GM12874 (cell line): ENCODE measurements around the gene DERL3.

Experiments used
- TF ChIP-seq, protein P1 (sequence below): IDR thresholded peaks from 2 replicates; pipeline ENCODE4 v1.5.1; 2011; ENCODE audit warnings: low read depth, mild to moderate bottlenecking, control low read depth, low read length, moderate library complexity; ENCODE audit not compliant: insufficient read depth

The DERL3 gene

DNA sequence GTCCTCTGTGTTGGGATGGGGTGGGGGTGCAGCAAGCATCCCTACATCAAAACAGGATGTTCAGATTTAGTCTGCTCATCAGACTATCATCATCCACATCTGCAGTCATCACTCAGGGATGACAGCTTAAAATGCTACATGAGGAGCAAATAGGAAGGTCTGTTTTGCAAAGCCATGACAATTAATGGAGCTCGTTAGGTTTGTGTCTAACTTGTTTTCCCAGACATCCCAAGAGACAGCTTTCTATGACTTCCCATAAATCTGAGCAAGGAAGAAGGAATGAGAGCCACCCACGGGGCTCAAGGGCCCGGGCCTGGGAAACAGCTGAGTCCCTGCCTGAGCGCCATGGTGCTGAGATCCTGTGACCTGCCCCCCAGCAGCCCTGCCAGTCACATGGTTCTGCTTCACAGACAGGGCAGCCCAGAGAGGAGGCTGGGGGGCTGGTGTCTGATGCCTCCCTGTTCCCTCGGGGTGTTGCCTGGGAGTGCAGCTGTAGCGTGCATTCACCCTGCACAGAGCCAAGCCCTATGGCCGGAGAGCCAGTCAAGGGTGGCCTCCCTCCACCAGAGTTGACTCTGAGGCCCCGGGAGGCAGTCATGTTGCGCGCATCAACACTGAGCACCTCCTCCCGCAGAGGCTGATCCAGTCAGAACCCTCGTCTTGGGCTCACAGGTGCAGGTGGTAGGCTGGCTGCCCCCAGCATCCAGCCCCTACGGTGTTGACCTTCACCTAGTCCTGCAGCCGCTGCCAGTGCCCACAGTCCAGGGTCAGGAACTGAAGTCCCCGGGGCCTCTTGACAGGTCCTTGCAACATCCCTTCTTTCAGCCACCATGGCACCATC, 12.1 kb downstream of the DERL3 start:
- TF ChIP-seq, protein P1, sequence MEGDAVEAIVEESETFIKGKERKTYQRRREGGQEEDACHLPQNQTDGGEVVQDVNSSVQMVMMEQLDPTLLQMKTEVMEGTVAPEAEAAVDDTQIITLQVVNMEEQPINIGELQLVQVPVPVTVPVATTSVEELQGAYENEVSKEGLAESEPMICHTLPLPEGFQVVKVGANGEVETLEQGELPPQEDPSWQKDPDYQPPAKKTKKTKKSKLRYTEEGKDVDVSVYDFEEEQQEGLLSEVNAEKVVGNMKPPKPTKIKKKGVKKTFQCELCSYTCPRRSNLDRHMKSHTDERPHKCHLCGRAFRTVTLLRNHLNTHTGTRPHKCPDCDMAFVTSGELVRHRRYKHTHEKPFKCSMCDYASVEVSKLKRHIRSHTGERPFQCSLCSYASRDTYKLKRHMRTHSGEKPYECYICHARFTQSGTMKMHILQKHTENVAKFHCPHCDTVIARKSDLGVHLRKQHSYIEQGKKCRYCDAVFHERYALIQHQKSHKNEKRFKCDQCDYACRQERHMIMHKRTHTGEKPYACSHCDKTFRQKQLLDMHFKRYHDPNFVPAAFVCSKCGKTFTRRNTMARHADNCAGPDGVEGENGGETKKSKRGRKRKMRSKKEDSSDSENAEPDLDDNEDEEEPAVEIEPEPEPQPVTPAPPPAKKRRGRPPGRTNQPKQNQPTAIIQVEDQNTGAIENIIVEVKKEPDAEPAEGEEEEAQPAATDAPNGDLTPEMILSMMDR = no peak

DNA sequence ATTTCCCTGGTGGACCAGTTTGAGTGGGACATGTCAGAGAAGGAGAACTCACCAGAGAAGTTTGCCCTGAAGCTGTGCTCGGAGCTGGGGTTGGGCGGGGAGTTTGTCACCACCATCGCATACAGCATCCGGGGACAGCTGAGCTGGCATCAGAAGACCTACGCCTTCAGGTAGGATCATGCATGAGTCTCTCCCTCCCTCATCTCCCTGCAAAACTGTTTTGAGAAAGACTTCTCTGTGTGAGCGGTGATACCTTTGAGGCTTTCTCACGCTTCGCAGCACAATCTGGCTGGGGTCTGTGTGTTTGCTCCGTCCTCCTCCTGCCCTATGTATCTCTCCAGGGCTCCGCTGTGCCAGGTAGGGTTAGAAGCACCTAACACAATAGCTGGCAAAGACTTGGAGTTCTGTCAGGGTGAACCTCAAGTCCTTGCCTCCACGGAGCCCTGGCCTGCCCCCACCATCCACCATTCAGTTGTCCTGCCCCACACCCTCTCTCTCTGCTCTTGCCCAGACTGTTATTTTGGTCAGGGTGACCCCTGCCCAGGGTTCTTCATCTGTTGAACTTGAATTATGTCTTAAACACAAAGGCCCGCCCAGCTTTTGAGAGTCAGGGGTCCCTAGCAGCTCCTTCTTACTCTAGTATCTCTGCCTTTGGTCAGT, 13.4 kb downstream of the DERL3 start:
- TF ChIP-seq, protein P1 = no peak

DNA sequence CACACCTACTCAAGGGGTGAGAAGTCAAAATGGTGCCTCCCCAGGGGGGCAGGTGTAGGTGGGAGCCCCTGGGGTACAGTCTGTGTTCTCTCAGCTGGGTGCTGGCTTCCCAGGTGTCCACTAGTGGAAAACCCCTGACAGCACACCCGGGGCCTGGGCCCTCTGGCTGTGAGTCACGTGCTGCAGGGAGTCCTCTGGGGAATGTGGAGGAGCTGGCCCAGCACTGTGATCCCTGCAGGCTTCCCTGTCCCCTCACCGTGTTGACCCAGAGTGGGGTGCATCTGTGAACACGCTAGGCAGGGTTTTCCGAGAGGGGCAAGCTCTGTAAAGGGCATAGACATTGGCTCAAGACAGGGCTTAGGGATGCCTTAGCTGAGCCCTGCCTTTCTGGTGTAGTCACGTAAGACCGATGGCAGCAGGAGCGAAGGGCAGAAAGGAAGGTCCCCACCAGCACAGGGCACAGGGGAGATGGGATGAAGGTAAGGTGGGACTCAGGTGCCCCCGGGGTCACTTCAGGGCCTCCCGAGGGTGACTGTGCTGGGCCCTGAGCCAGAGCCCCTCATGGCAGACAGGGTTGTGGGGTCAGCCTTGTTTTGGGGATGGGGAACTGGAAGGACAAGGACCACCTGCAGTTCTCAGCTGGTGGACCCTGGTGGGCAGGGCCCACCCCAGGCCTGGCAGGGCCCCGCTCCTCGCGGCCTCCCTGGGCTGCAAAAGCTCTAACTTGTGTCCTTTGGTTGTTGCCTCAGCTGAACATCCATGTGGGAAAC, 14.1 kb downstream of the DERL3 start:
- TF ChIP-seq, protein P1 = no peak

DNA sequence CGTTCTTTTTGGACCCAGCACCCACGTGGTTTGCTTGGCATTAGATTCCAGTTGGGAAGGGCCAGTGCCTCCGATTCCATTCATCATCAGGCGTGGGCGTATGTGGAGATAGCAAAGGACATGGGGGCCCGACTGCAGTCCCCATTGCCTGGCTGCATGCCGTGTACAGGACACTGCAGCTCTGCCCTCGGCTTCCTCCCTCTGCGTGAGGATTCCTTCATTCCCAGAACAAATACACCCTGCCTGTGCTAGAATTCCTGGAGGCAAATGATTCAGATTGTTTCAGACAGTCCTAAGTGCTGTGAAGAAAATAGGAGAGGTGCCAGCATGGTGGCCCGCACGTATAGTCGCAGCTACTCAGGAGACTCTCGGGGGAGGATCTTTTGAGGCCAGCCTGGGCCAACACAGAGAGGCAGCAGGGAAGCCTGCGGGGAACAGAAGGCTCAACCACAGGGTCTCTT, 15.4 kb downstream of the DERL3 start:
- TF ChIP-seq, protein P1 = no peak

DNA sequence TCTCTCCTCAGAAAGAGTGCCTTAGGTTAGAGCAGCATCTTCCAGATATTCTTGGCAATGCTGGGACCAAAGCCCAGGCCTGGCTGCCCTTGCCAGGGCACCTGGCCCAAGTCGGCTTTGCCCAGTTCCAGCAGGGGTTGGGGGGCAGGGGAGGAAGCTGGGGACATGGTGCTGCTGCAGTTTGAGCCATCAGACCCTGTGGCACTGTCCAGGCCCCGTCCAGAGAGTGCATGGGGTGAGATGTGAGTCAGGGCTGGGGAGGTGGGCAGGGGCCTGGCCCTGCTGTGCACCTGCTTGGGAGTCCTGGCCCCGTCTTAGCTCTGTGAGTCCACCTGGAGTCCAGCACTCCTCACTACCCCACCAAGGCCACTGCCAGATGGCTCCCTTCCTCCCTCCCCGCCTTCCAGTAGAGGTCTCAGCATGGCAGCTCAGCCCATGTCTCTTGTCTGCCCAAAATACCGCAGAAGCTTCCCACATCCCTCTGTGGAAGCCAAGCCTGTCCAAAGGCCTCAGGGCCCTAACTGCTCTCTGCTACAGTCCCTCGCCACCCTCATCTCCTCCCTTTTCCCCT, 16.6 kb downstream of the DERL3 start:
- TF ChIP-seq, protein P1 = no peak

DNA sequence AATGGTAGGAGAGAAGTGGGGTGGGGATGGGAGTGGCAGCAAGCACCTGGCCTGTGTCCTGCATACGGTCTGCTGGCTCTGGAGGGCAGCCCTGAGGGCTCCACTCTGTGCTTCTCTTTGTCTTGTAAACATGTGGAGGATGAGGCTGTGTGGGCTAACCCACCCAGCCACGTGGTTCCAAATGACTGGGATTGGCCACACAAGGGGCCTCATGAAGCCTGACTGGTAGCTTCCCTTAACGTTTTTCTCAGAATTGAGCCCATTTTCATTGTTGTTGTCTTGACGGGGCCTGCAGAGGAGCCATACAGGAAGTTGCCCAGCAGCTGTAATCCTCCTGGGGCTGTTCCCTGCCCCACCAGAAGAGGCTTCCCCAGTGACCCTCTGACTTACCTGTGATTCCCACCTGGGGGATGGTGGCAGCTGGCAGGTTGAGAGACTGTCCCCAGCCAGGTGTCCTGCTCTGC, 18.0 kb downstream of the DERL3 start:
- TF ChIP-seq, protein P1 = no peak
